ENCODE measurements around the gene TAF6L.

DNA sequence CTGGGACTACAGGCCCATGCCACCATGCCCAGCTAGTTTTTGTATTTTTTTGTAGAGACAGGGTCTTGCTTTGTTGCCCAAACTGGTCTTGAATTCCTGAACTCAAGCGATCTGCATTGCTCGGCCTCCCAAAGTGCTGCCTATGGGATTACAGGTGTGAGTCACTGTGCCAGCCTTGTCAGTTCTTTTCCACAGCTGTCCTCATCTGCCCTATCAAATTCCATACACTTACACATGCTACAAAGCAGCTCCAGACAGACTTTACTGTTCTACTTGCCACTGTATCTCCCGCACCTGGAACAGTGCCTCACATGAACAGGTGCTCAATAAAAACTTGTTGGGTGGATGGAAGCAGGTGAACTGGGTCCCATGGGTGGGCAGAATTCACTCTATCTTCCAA, 52.5 kb downstream of the TAF6L start:
- TF ChIP-seq, protein P1, sequence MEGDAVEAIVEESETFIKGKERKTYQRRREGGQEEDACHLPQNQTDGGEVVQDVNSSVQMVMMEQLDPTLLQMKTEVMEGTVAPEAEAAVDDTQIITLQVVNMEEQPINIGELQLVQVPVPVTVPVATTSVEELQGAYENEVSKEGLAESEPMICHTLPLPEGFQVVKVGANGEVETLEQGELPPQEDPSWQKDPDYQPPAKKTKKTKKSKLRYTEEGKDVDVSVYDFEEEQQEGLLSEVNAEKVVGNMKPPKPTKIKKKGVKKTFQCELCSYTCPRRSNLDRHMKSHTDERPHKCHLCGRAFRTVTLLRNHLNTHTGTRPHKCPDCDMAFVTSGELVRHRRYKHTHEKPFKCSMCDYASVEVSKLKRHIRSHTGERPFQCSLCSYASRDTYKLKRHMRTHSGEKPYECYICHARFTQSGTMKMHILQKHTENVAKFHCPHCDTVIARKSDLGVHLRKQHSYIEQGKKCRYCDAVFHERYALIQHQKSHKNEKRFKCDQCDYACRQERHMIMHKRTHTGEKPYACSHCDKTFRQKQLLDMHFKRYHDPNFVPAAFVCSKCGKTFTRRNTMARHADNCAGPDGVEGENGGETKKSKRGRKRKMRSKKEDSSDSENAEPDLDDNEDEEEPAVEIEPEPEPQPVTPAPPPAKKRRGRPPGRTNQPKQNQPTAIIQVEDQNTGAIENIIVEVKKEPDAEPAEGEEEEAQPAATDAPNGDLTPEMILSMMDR (IDR thresholded peaks at IDR 0.05; ENCODE audit: low read depth, low read length): no peak
- no peak for TF ChIP-seq EZH2phosphoT487 (IDR thresholded peaks at IDR 0.05; ENCODE audit: low read depth)
